ENCODE results near the gene SEMA3C. TPM values are rescaled to one million over a fixed set of nuclear protein-coding genes. Genes with fewer than 3 reads are reported as not detected.
A peak's percentile ranks its signal among the peaks of the same experiment; 100 is the strongest.

SEMA3C gene
- total RNA-seq, 1 experiment from 2014 or later = 33.7 TPM

DNA sequence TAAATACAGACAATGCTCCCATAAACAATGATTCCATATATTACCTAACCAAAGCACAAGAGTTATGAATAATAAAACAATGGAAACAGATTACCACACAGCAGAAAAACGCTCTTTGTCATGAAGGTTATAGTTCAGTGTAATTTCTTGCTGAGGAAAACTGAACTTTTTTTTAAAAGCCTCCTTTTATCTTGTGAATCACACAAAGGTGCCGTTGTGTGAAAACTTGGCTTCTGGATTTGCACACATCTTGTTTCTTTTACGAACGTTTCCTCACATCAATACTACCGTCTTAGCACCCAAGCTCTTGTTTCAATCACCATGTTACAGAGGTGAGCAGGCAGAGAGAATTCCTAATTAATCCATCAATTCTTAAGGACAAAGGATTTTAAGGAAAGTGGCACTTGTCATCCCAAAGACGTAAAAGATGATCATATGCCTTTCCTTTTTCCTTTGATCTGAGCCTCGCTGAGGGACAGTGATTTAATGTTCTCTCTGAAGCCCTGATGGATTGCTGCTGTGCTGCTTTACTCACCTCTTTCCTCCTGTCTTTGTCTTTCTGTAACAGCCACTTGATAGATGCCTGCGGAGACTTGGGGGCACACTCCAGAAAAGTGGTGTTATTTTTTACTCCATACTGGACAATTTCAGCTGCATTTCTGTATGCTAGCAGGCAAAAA lies 170.3 kb downstream of the SEMA3C start:
- DNase-seq (ENCODE audit: low read depth) = no peak

- DNase-seq (ENCODE audit: low read depth) = peak; percentile 60
These were observed 177.9 kb downstream of the SEMA3C start for GRCh38 chr7:80740778-80741545.

GRCh38 chr7:80736371-80737125 lies 182.3 kb downstream of the SEMA3C start:
- peak; percentile 41 for DNase-seq (ENCODE audit: low read depth)

DNA sequence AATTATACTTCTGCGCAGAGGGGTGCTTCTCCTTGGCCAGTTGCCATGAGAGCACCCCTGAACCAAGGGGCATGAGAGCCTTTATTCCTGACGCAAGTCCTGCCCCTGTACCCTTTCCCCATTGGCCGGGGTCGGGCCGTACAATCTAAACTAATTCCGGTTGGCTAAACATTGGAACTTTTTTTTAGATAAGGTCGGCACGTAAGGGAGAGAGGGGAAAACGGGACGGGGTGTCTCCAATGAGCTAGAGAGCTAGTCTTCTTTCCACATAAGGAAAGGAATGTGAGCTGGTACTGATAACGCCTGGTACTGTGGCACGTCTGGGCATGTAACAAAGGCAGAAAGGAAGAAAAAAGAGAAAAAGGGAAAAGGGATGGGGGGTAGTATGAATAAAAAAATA lies 183.5 kb downstream of the SEMA3C start:
- no peak for DNase-seq (ENCODE audit: low read depth)

DNA sequence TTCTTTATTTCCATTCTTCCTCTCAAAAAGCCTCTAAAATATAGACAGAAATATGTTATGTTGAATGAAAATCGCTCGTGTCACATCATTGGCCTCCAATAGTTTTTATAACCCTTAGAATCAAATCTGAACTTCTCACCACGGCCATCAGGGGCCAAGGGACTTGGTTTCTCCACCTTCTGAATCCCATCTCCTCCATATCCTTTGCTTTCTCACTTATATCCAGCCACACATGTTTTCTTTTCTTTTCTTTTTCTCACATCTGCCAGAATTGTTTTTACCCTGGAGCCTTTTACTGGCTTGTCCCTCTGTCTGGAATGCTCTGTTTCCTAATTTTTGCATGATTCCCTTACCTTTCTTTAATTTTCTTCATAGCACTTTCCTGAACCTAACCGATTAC lies 184.8 kb downstream of the SEMA3C start:
- no peak for DNase-seq (ENCODE audit: low read depth)

DNA sequence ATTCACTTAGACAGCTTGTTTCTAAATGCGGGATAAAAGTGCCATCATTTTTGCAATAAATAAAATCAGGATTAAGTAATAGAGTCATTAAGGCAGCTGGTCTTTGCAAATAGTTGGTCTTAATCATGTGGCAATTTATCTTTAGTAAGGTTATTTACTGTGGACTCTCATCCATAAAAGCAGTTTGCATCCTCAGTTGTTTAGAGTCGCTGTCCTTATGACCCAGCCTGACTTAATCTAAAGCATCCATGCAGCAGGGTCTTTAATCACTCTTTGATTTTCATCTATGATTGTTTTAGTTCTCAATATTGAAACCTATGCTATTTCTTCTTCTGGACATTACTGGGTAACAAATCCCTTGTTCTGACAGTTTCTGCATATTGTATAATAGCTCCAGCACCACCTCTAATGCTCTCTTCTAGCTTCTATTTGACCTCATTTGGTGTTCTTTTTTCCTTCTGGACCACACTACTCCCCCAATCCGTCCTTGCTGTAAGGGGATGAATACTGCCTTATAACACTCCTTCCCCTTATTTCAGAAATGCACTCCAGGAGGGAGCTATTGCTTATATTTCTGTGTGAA lies 185.4 kb downstream of the SEMA3C start:
- no peak for DNase-seq (ENCODE audit: low read depth)

DNA sequence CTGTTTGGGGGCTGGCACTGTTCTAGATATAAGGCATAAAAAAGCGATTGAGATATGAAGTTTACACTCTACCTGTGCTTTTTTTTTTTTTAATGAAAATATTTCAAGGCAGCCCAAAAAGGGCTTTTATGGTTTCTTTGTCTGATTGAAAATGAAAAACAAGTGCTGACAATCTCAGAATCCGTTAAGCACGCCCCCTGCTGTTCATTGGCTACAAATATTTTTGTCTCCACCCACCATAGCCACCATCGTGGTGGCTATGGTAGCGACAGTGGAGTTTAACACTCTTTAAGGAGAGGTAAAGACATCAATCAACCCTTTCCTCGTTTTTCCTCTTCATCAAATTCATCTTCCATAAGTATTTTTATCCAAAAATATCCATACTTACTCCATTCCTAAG lies 186.2 kb downstream of the SEMA3C start:
- no peak for DNase-seq (ENCODE audit: low read depth)

DNA sequence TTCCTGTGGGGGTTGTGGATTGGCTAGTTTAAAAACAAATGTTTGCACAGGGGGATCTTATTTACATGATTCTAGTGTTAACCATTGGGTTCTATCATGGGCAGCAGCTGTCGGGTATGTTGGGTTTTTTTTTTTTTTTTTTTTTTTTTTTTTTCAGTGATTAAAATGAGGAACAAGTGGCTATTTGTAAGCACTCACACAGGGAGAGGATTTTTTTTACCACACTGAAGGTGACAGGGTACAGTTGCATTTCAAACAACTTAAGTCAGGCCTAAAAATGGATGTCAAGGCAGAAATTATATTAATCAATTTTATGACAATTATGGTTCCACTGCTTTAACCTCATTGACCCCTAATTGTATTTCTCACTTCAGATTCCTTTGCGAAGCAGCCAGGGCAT lies 187.6 kb downstream of the SEMA3C start:
- DNase-seq (ENCODE audit: low read depth) = no peak

DNA sequence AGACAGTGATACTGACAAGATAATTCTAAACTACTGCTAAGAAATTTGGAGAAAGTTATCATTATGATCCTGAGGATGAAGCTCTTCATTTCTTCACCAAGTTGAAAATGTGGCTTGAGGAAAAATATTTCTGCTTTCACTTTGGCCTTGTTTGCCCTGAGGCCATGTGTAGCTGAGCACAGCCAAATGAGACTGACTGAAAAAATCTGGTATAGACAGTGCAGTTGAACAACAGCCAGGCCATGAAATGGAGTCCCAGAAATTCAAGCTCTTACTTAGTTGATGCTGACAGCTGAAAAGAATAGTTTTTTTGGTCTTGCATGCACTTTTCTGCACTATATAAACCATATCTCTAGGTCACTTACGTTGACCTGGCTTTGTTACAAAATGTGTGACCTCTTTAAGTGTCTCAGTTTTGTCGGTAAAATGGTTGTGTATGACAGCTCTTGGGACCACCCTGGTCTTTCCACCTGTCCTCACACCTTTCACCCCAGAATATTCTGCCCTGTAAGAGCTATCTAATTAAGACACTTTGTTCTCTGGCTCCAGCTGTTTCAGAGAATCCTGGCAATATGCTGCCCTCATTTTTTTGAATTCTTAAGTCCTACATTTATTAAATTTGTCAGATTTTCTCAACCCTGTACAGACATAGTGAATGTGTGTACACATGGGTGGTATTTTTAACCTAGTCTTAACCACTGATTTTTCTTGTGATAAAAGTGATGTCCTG lies 189.1 kb downstream of the SEMA3C start:
- no peak for DNase-seq (ENCODE audit: low read depth)

DNA sequence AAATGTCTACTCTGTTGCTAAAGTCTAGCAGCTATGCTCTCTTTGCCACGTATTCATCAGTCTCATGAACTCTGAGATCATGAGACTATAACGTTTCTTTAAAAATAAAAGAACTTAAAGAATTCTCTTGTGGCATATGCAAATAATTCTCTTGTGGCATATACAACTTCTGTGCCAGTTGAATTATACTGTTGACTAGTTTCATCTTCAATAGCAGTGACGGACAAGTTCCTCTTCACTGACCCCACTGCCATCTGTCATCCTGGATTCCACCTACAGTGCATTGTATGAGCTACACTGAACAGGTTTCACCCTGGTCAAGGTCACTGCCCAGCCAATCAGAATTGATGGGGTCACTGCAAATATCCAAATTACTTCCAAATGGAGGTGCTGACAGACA lies 192.2 kb downstream of the SEMA3C start:
- DNase-seq (ENCODE audit: low read depth) = no peak

- DNase-seq (ENCODE audit: low read depth) = no peak
These were observed 193.7 kb downstream of the SEMA3C start for GRCh38 chr7:80725181-80725611.

DNA sequence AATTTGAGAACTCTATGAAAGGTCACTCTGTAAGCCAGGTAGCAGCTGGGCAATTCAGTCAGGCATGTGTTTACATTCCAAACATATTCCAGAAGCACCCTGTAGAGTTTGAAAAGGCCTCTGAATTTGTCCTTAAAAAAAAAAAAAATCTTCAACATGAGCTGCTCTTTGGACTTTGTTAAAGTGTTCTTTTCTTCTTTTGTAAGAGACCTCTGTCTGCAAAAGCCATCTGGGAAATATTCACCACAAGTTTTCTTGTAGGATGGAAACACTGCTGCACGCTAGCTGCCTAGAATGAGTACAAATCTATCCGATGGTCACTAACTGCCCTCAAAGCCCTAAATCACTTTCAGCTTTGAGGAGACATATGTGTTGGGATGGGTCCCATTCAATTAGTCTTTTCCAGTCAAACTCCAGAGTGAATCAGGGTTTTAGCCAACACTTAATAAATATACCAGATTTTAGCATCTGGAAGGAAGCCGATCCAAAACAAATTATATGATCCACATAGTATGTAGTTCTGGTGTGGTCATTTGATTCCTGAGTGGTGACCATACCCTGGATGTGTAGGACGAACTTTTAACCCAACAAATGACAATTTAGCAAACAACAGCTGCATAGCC lies 194.5 kb downstream of the SEMA3C start:
- DNase-seq (ENCODE audit: low read depth) = no peak

DNA sequence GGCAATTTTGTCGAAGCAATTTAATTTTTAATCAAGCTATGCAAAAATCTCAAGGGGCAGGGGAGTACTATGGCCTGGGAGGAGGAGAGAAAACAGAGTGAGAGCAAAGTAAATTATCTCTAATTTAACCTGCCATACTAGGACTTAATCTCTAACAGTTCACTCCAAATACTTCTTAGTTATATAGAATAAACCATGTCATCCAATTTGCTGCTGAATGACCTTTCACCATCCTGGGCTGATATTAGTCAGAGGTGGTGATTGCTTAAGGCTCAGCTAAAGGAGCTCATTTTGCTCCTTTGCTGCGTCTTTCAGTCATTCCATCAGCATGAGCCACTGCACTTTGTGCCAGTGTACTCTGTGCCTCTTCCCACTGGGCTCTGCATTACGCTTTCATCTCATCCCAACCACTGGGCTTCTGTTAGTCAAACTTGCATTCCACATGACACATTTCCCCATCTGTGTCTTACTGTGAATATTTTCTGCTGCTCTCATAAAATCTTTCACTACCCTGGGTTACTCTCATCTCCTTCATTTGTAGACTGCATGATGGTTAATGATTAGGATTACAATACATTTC lies 196.1 kb downstream of the SEMA3C start:
- DNase-seq (ENCODE audit: low read depth) = peak; percentile 99

DNA sequence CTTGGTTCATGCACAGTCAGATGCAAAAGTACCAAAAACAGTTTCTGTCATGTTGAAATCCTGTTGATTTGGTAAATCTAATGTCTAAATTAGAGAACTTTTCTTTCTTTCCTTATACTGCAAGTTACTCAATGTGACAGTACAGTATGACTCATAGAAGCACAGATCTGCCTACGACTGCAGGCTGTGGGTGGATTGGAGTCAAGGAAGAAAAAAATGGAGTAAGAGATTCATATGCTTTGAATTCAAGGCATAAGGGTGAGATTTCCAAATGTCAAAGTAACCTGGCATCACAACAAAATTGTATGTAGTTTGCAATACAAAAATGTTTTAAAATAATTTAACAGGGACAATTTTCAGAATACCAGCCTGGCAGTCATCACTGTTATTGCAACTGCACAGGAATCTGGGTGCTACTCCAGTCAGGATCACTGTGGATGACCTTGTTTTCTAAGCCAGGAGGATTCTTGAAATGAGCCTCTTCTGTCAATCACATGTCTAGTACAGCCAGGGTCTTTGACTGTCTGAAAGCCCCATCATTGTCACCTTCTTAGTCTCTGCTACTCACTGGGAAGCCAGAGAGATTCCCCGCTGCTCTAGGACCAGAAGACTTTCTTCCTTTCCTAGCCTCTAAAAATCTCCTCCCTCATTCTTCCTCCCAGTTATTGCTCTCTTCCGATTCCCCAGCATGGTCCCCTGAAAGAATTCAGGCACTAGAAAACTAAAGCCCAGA lies 196.8 kb downstream of the SEMA3C start:
- DNase-seq (ENCODE audit: low read depth) = peak; percentile 79

- no peak for DNase-seq (ENCODE audit: low read depth)
These were observed 198.7 kb downstream of the SEMA3C start for GRCh38 chr7:80720146-80720545.

DNA sequence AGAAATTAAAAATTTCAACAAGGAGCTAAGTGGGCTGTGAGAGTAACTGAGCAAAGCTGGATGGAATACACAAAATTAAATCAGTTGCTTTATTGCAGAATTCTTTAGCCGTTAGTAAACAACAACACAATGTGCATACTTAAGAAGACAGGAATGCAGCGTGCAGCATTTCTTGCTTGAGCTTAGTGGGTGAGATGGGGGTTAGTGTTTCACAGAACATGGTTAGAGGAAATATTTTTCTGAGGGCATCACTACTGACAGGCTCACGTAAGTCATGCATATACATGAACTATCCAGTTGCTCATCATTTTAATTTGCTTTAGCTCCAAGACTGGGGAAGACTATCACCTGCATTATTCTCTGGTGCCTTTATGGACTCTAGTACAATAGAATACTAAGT lies 199.6 kb downstream of the SEMA3C start:
- no peak for DNase-seq (ENCODE audit: low read depth)

- DNase-seq (ENCODE audit: low read depth) = peak; percentile 79
These were observed 207.3 kb downstream of the SEMA3C start for GRCh38 chr7:80711531-80711930.

GRCh38 chr7:80708123-80708522 lies 210.7 kb downstream of the SEMA3C start:
- DNase-seq (ENCODE audit: low read depth) = no peak

GRCh38 chr7:80707318-80707717 lies 211.5 kb downstream of the SEMA3C start:
- no peak for DNase-seq (ENCODE audit: low read depth)

Data from HT1080 (cell line).